Lung (tissue), 12 donors: ENCODE results near the gene KCNQ1OT1. TPM values are rescaled to one million over a fixed set of nuclear protein-coding genes. Genes with fewer than 3 reads are reported as not detected.

Source experiments
- ATAC-seq: fragments of 200-7000 bp; cut with Tn5 transposase; one replicate; pipeline ENCODE4 v1.9.1; 2020; ENCODE audit warnings: moderate number of reproducible peaks; ENCODE audit not compliant: insufficient read depth, low FRiP score
- DNase-seq, 3 donors: peaks; one replicate each; pipeline ENCODE4 v3.0.0-alpha.2; 2013 to 2017
- H3K27ac ChIP-seq, 2 donors: one replicate each; pipeline ENCODE4 v1.5.1; 2013; ENCODE audit warnings: mild to moderate bottlenecking in 2 of 2, moderate library complexity in 2 of 2, control low read depth in 1 of 2, inconsistent platforms in 1 of 2, low read depth in 1 of 2, low read length in 1 of 2
- H3K27me3 ChIP-seq, 3 donors: one replicate each; pipeline ENCODE4 v1.5.1; 2013; ENCODE audit warnings: low read length in 2 of 3; ENCODE audit not compliant: control insufficient read depth in 3 of 3, insufficient read depth in 3 of 3
- H3K36me3 ChIP-seq, 4 donors: one replicate each; pipeline ENCODE4 v1.5.1; 2013; ENCODE audit warnings: low read length in 4 of 4, mild to moderate bottlenecking in 1 of 4, moderate library complexity in 1 of 4; ENCODE audit not compliant: control insufficient read depth in 4 of 4, insufficient read depth in 4 of 4
- H3K4me1 ChIP-seq, 5 donors: one replicate each; pipeline ENCODE4 v1.5.1; 2013; ENCODE audit warnings: low read length in 5 of 5, mild to moderate bottlenecking in 2 of 5, moderate library complexity in 1 of 5; ENCODE audit not compliant: control insufficient read depth in 5 of 5, insufficient read depth in 5 of 5
- H3K4me3 ChIP-seq: one replicate; pipeline ENCODE4 v1.5.1; 2013; ENCODE audit warnings: mild to moderate bottlenecking, control low read depth, moderate library complexity
- H3K9ac ChIP-seq, 2 donors: one replicate each; pipeline ENCODE4 v1.5.1; 2013; ENCODE audit warnings: low read length in 2 of 2, control low read depth in 1 of 2; ENCODE audit not compliant: insufficient read depth in 1 of 2
- H3K9me3 ChIP-seq, 4 donors: one replicate each; pipeline ENCODE4 v1.5.1; 2013; ENCODE audit warnings: low read length in 3 of 4, mild to moderate bottlenecking in 1 of 4, moderate library complexity in 1 of 4; ENCODE audit not compliant: control insufficient read depth in 4 of 4, insufficient read depth in 3 of 4
- WGBS, 2 donors: extraction: QIAGEN DNeasy Blood & Tissue Kit; methylation state at CpG; one replicate each; pipeline ENCODE4 v1.1.7; 2013; 5-methylcytosine and 5-hydroxymethylcytosine counted together
- polyA plus RNA-seq, 2 donors: library from polyadenylated mRNA; stranded (reverse); fragments of 200-250 nt; gene quantifications; one replicate each; pipeline ENCODE4 v1.2.1, GENCODE V29; 2013
- total RNA-seq, 2 donors: library from RNA; depleted of rRNA in 1 of 2; stranded (reverse); fragments of >200 nt in 1 of 2; gene quantifications; one replicate each; pipeline ENCODE4 v1.2.1, GENCODE V29; 2014 to 2021
- TF ChIP-seq, protein P1 (sequence below): IDR thresholded peaks from 2 replicates; pipeline ENCODE4 v1.5.1; 2012; ENCODE audit warnings: mild to moderate bottlenecking; ENCODE audit errors: control extremely low read depth, extremely low read depth
- donor health status: control.
- donor health status: control.
- donor health status: Bipolar disorder and iron deficiency.
- donor health status: healthy.
- donor health status: DM: yes; HTN: yes; CAD: no.

KCNQ1OT1 gene
- total and polyA plus RNA-seq, 4 donors = 0.02 to 14.5 (median 1.7) TPM

DNA sequence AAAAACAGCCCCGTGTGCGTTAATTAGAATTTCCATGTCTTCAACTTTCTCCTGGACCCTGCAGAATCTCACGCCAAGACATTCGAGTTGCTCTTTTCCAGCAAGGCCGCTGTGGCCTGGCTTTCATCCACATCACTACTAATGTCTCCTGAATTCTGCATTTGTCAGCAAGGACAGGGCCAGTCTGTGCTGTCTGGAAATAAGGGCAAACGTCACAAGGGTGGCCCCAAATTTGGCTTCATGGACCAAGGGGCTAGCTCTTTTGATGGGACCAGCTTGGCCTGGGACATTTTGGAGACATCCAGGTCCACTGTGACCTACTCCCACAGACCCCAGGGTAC is 33.4 kb downstream of the KCNQ1OT1 start:
- H3K27ac ChIP-seq = no peak overlapping the region
- no peaks in the 10 kb centered on the region for H3K27me3 ChIP-seq
- H3K9ac ChIP-seq = no peak overlapping the region
- 85 to 93% methylated on average over 6 of the region's 6 CpGs for WGBS, 2 donors
- no peak overlapping the region for H3K4me3 ChIP-seq
- DNase-seq = peak in 2 of 3 donors; percentile 29 to 69
- H3K36me3 ChIP-seq = peaks cover 0 to 20% (median 17%) of the 10 kb centered on the region in 4 donors
- TF ChIP-seq, protein P1, sequence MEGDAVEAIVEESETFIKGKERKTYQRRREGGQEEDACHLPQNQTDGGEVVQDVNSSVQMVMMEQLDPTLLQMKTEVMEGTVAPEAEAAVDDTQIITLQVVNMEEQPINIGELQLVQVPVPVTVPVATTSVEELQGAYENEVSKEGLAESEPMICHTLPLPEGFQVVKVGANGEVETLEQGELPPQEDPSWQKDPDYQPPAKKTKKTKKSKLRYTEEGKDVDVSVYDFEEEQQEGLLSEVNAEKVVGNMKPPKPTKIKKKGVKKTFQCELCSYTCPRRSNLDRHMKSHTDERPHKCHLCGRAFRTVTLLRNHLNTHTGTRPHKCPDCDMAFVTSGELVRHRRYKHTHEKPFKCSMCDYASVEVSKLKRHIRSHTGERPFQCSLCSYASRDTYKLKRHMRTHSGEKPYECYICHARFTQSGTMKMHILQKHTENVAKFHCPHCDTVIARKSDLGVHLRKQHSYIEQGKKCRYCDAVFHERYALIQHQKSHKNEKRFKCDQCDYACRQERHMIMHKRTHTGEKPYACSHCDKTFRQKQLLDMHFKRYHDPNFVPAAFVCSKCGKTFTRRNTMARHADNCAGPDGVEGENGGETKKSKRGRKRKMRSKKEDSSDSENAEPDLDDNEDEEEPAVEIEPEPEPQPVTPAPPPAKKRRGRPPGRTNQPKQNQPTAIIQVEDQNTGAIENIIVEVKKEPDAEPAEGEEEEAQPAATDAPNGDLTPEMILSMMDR = no peak
- H3K4me1 ChIP-seq = peaks cover 0 to 3% (median 0%) of the 10 kb centered on the region in 5 donors
- H3K9me3 ChIP-seq = peaks cover 0 to 16% (median 1%) of the 10 kb centered on the region in 4 donors
- ATAC-seq = no peak

DNA sequence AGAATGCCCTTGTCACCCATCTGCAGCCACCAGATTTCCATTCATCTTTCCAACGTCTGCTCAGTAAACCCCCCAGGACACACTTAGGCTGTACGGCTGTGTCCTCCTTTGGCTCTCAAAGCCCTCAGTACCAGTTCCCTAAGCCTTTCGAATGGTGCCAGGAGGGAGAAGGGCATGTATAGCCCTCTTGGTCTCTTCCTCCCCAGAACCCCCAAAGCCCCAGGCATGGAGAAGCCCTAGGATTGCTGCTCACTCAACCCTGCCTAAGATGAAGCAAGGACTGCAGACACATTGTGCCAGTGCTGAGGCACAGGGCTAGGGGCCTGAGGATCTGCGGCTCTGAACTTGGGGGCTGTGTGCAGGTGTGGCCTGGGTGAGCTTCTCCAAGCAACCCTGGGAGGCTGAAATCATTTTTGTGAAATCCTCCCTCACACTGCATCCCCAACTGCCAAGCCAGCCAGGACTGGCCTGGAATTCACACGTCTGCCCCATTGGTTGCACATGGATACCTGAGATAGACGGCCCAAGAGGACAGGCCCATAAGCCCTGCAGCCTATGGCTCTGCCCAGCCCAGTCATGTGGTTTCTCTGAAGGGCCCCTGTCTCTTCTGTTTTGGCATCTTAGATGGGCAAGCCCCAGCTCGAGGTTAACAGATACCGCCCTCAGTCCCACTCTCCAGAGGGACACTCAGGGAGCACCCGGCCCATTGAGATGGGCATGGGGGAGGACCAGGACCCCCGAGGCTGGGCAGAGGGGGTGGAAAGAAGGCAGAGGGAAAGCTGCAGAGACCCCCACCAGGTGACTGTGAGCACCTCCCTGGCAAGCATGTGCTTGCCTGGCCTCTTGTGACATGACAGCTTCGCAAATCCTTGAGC is 34.0 kb downstream of the KCNQ1OT1 start:
- peaks cover 0 to 21% (median 18%) of the 10 kb centered on the region in 4 donors for H3K36me3 ChIP-seq
- H3K27ac ChIP-seq = no peak overlapping the region
- peaks cover 0 to 3% (median 0%) of the 10 kb centered on the region in 5 donors for H3K4me1 ChIP-seq
- WGBS, 2 donors = 91 to 92% methylated on average over 11 of the region's 11 CpGs
- H3K9me3 ChIP-seq = peaks cover 0 to 19% (median 6%) of the 10 kb centered on the region in 4 donors
- TF ChIP-seq, protein P1 = no peak
- ATAC-seq (no peak), DNase-seq (no peak)
- H3K9ac ChIP-seq = no peak overlapping the region
- no peaks in the 10 kb centered on the region for H3K27me3 ChIP-seq
- no peak overlapping the region for H3K4me3 ChIP-seq

DNA sequence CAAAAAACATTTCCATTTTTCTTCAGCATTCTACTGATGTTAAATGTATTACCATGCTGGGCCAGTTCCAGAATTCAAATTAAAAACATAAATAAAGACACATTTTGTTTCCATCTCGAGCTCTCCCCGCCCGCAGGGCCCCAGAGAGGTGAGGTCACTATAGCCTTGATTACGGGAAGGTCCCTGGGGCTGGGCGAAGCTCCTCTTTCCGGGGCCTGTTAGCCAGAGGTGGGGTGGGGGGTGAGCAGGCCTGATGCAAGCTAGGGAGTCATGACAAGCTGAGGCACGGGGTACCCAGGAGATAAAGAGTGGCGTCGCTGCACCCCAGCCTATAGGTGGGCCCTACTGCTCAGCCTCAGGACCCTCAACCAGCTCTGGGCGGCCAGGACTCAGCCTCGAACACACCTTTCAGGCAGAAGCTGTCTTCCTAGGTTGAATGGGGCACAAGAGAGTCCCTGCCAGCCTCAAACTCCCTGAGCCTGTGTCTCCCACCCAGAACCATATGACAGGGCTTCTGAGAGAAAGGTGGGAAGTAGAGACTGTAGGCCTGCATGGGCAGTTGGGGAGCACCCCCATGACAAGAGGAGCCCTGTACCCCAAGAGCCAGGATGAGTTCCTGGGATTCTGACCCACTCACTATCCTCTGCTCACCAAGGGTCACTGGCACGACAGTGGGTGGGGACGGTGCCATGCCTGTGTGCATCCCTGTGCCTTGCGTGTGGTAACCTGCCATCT is 34.8 kb downstream of the KCNQ1OT1 start:
- WGBS, 2 donors = 95 to 97% methylated on average over 14 of the region's 14 CpGs
- DNase-seq = no peak
- H3K4me1 ChIP-seq = peaks cover 0 to 3% (median 0%) of the 10 kb centered on the region in 5 donors
- no peaks in the 10 kb centered on the region for H3K27me3 ChIP-seq
- H3K36me3 ChIP-seq = peaks cover 0 to 24% (median 19%) of the 10 kb centered on the region in 4 donors
- no peak overlapping the region for H3K9ac ChIP-seq
- no peak for ATAC-seq
- peaks cover 5 to 21% (median 9%) of the 10 kb centered on the region in 4 donors for H3K9me3 ChIP-seq
- H3K27ac ChIP-seq = no peak overlapping the region
- no peak overlapping the region for H3K4me3 ChIP-seq
- TF ChIP-seq, protein P1 = no peak
